H1 (cell line): ENCODE results near the gene CHN2. TPM values are rescaled to one million over a fixed set of nuclear protein-coding genes. Genes with fewer than 3 reads are reported as not detected.

Experiments used
- CTCF ChIA-PET: fragments of 300-600 bp; sonication (Branson Sonifier 250); formaldehyde crosslinking; loops from one replicate; lab custom pipeline; 2021; ENCODE audit not compliant: partially characterized antibody; lab: Charles Lee
- POLR2A ChIA-PET: fragments of 300-600 bp; sonication (Branson Sonifier 250); formaldehyde crosslinking; loops from one replicate; lab custom pipeline; 2021; ENCODE audit warnings: inconsistent platforms; ENCODE audit not compliant: partially characterized antibody; lab: Charles Lee
- DNase-seq, 2 experiments: peaks; one replicate each; pipeline versions ENCODE4 v3.0.0 to v3.0.0-alpha.2; 2010 to 2022; ENCODE audit warnings: low spot score in 2 of 2, low read depth in 1 of 2, mixed read lengths in 1 of 2
- FAIRE-seq: peaks from 2 replicates; lab custom pipeline; 2011; peaks lifted over from hg19 to GRCh38; lab: Jason Lieb, UNC
- H2AFZ ChIP-seq: 2 replicates; pipeline ENCODE4 v1.8.1; 2012; ENCODE audit warnings: low read length, inconsistent platforms
- H2AK5ac ChIP-seq: 2 replicates; pipeline ENCODE4 v1.6.1; 2013; ENCODE audit warnings: low read depth, low read length
- H2BK120ac ChIP-seq: replicated peaks from 2 replicates; pipeline ENCODE3; 2013; ENCODE audit warnings: low read depth, low read length, inconsistent platforms
- H2BK12ac ChIP-seq: 2 replicates; pipeline ENCODE4 v1.6.1; 2013; ENCODE audit warnings: low read depth, low read length
- H2BK15ac ChIP-seq: 2 replicates; pipeline ENCODE4 v1.6.1; 2013; ENCODE audit warnings: low read length
- H2BK20ac ChIP-seq: 2 replicates; pipeline ENCODE4 v1.6.1; 2013; ENCODE audit warnings: low read length
- H2BK5ac ChIP-seq: 2 replicates; pipeline ENCODE4 v1.6.1; 2013; ENCODE audit warnings: low read depth, low read length
- H3K14ac ChIP-seq: 2 replicates; pipeline ENCODE4 v1.6.1; 2013; ENCODE audit warnings: inconsistent platforms; ENCODE audit not compliant: insufficient read length
- H3K18ac ChIP-seq: 2 replicates; pipeline ENCODE4 v1.6.1; 2013; ENCODE audit warnings: low read length; ENCODE audit errors: extremely low read depth
- H3K23ac ChIP-seq: 2 replicates; pipeline ENCODE4 v1.6.1; 2013; ENCODE audit warnings: inconsistent platforms; ENCODE audit not compliant: insufficient read length
- H3K23me2 ChIP-seq: 2 replicates; pipeline ENCODE4 v1.6.1; 2013; ENCODE audit warnings: low read depth, low read length
- H3K27ac ChIP-seq: 2 replicates; pipeline ENCODE4 v1.6.1; 2011; ENCODE audit warnings: low read depth, low read length, inconsistent platforms
- H3K27me3 ChIP-seq, 4 experiments: replicated peaks in 1 of 4; 1 replicate in 1 of 4; 2 replicates in 3 of 4; pipeline versions ENCODE4 v1.6.1 to v1.8.1; 2011 to 2013; ENCODE audit warnings: low read length in 3 of 4, mild to moderate bottlenecking in 3 of 4, inconsistent platforms in 2 of 4, mixed read lengths in 2 of 4, moderate library complexity in 1 of 4; ENCODE audit not compliant: control insufficient read depth in 3 of 4, insufficient read depth in 3 of 4; ENCODE audit errors: extremely low read depth in 1 of 4
- H3K36me3 ChIP-seq, 4 experiments: 2 replicates each; pipeline versions ENCODE4 v1.6.1 to v1.8.1; 2011 to 2013; ENCODE audit warnings: mild to moderate bottlenecking in 4 of 4, low read length in 3 of 4, moderate library complexity in 2 of 4, control low read depth in 1 of 4, inconsistent platforms in 1 of 4; ENCODE audit not compliant: insufficient read depth in 4 of 4, control insufficient read depth in 2 of 4
- H3K4ac ChIP-seq: replicated peaks from 2 replicates; pipeline ENCODE3; 2013; ENCODE audit warnings: low read length, low read depth, mixed read lengths, inconsistent platforms; ENCODE audit not compliant: insufficient read length
- H3K4me1 ChIP-seq, 4 experiments: replicated peaks in 1 of 4; 1 replicate in 1 of 4; 2 replicates in 3 of 4; pipeline versions ENCODE4 v1.6.1 to v1.8.1; 2011 to 2013; ENCODE audit warnings: low read length in 3 of 4, inconsistent platforms in 2 of 4, mixed read lengths in 1 of 4; ENCODE audit not compliant: insufficient read depth in 4 of 4, control insufficient read depth in 3 of 4
- H3K4me2 ChIP-seq, 2 experiments: 2 replicates each; pipeline versions ENCODE4 v1.6.1 to v1.8.1; 2011 to 2013; ENCODE audit warnings: low read depth in 2 of 2, low read length in 2 of 2, control low read depth in 1 of 2, inconsistent platforms in 1 of 2, mild to moderate bottlenecking in 1 of 2; ENCODE audit not compliant: insufficient read depth in 1 of 2
- H3K4me3 ChIP-seq, 4 experiments: fragments of 200-600, 300-600 bp in 1 of 4; sonication (generic), shearing (Covaris generic), sonication (Bioruptor Twin) in 1 of 4; 2 replicates each; pipeline versions ENCODE4 v1.5.1 to v1.8.1; 2011 to 2016; ENCODE audit warnings: low read length in 4 of 4, low read depth in 3 of 4, control low read depth in 2 of 4, inconsistent platforms in 2 of 4, mild to moderate bottlenecking in 2 of 4, mixed read lengths in 1 of 4, moderate library complexity in 1 of 4; ENCODE audit not compliant: insufficient read depth in 2 of 4; ENCODE audit errors: extremely low read depth in 1 of 4
- H3K56ac ChIP-seq: replicated peaks from 2 replicates; pipeline ENCODE3; 2013; ENCODE audit warnings: low read depth, mild to moderate bottlenecking, mixed read lengths, low read length, inconsistent platforms; ENCODE audit not compliant: insufficient read length
- H3K79me1 ChIP-seq: 2 replicates; pipeline ENCODE4 v1.6.1; 2013; ENCODE audit warnings: low read depth, low read length, control low read depth
- H3K79me2 ChIP-seq, 2 experiments: 2 replicates each; pipeline versions ENCODE4 v1.6.1 to v1.8.1; 2012 to 2013; ENCODE audit warnings: low read length in 2 of 2, mild to moderate bottlenecking in 2 of 2, inconsistent platforms in 1 of 2; ENCODE audit not compliant: insufficient read depth in 2 of 2, control insufficient read depth in 1 of 2
- H3K9ac ChIP-seq, 4 experiments: replicated peaks in 1 of 4; 1 replicate in 1 of 4; 2 replicates in 3 of 4; pipeline versions ENCODE4 v1.6.1 to v1.8.1; 2011 to 2013; ENCODE audit warnings: low read depth in 3 of 4, low read length in 3 of 4, control low read depth in 2 of 4, mild to moderate bottlenecking in 2 of 4, moderate library complexity in 2 of 4, inconsistent platforms in 1 of 4; ENCODE audit errors: extremely low read depth in 1 of 4
- H3K9me3 ChIP-seq, 2 experiments: 2 replicates each; pipeline versions ENCODE4 v1.6.1 to v1.8.1; 2012 to 2013; ENCODE audit warnings: mild to moderate bottlenecking in 2 of 2, moderate library complexity in 2 of 2, control low read depth in 1 of 2, inconsistent platforms in 1 of 2, low read depth in 1 of 2, low read length in 1 of 2, mixed read lengths in 1 of 2; ENCODE audit not compliant: insufficient read depth in 2 of 2
- H4K20me1 ChIP-seq, 2 experiments: replicated peaks in 1 of 2; 2 replicates each; pipeline versions ENCODE3 to v1.8.1; 2011 to 2013; ENCODE audit warnings: inconsistent platforms in 2 of 2, low read length in 2 of 2, mild to moderate bottlenecking in 1 of 2; ENCODE audit not compliant: insufficient read depth in 2 of 2, control insufficient read depth in 1 of 2
- H4K5ac ChIP-seq: 2 replicates; pipeline ENCODE4 v1.6.1; 2013; ENCODE audit warnings: low read length, low read depth, mixed read lengths, inconsistent platforms; ENCODE audit not compliant: insufficient read length
- H4K8ac ChIP-seq: 2 replicates; pipeline ENCODE4 v1.8.0; 2013; ENCODE audit warnings: mild to moderate bottlenecking, moderate library complexity, low read length, inconsistent platforms; ENCODE audit not compliant: insufficient read depth; ENCODE audit errors: extremely low read depth
- H4K91ac ChIP-seq: replicated peaks from 2 replicates; pipeline ENCODE3; 2013; ENCODE audit warnings: low read length, mixed read lengths, inconsistent platforms; ENCODE audit not compliant: insufficient read length
- ASH2L ChIP-seq: fragments of 200-600, 300-600 bp; sonication (generic); IDR thresholded peaks from one replicate; pipeline ENCODE4 v1.7.1; 2017; ENCODE audit warnings: low read length
- CBX5 ChIP-seq: fragments of 300-800, 300-1000 bp; sonication (generic); IDR thresholded peaks from 2 replicates; pipeline ENCODE4 v1.7.1; 2016; ENCODE audit warnings: antibody characterized with exemption, low read length, low read depth
- CBX8 ChIP-seq: fragments of 300-800, 300-1000 bp; sonication (generic); IDR thresholded peaks from 2 replicates; pipeline ENCODE4 v1.7.1; 2016; ENCODE audit warnings: low read depth, low read length, borderline replicate concordance
- CEBPB ChIP-seq: IDR thresholded peaks from 2 replicates; pipeline ENCODE4 v1.6.1; 2012; ENCODE audit warnings: low read depth, low read length
- JUND ChIP-seq: IDR thresholded peaks from 2 replicates; pipeline ENCODE4 v1.6.1; 2011; ENCODE audit warnings: mild to moderate bottlenecking, improper control_type of control experiment, low read length
- PHF8 ChIP-seq: fragments of 200-600 bp; sonication (generic); conservative IDR thresholded peaks from 2 replicates; pipeline ENCODE4 v1.7.1; 2012; ENCODE audit warnings: low read depth, mild to moderate bottlenecking, inconsistent platforms, low read length, moderate library complexity
- SAP30 ChIP-seq: fragments of 300-600 bp; sonication (generic); IDR thresholded peaks from 2 replicates; pipeline ENCODE4 v1.7.1; 2012; ENCODE audit warnings: low read length, moderate library complexity, mild to moderate bottlenecking, inconsistent platforms; ENCODE audit not compliant: insufficient read depth, insufficient replicate concordance
- SIRT6 ChIP-seq: IDR thresholded peaks from one replicate; pipeline ENCODE4 v1.7.1; 2012; ENCODE audit warnings: low read length, inconsistent platforms
- SIX5 ChIP-seq: IDR thresholded peaks from 2 replicates; pipeline ENCODE4 v1.6.1; 2011; ENCODE audit warnings: mild to moderate bottlenecking, low read depth, low read length
- TEAD4 ChIP-seq: IDR thresholded peaks from 2 replicates; pipeline ENCODE4 v1.6.1; 2012; ENCODE audit warnings: low read depth, low read length, inconsistent platforms, mixed read lengths
- YY1 ChIP-seq: IDR thresholded peaks from 2 replicates; pipeline ENCODE4 v1.6.1; 2011; ENCODE audit warnings: low read depth, mild to moderate bottlenecking, low read length
- WGBS, 2 experiments: shearing (Covaris generic) in 1 of 2; methylation state at CpG; one replicate each; pipeline versions ENCODE4 v1.1.6 to v1.1.7; 2013 to 2015; ENCODE audit warnings: low lambda C conversion rate in 2 of 2, mixed read lengths in 2 of 2, inconsistent platforms in 1 of 2, low coverage in 1 of 2, missing lambda C conversion rate in 1 of 2; ENCODE audit not compliant: insufficient replicate concordance in 2 of 2, insufficient coverage in 1 of 2, insufficient read length in 1 of 2; ENCODE audit errors: extremely low coverage in 1 of 2, missing lambda C conversion rate in 1 of 2; 5-methylcytosine and 5-hydroxymethylcytosine counted together
- polyA plus RNA-seq, 7 experiments: library from polyadenylated mRNA; depleted of rRNA in 3 of 7; stranded (reverse) in 5 of 7; unstranded in 2 of 7; fragments of >200 nt in 5 of 7; fragments of 200-250 nt in 2 of 7; gene quantifications; 1 replicate in 5 of 7; 2 replicates in 1 of 7; 4 replicates in 1 of 7; pipeline versions ENCODE4 v1.2.1 to v1.2.3, GENCODE V29; 2011 to 2013; ENCODE audit warnings: missing spikeins in 2 of 7, mixed read lengths in 2 of 7
- total RNA-seq: library from RNA; stranded (reverse); fragmentation: NEBNext Ultra II Directional; extraction: Animal tissue kit (Norgen Biotek cat#: 25700); gene quantifications from 2 replicates; pipeline ENCODE4 v1.2.1, GENCODE V29; 2021
- TF ChIP-seq, protein P1 (sequence below): IDR thresholded peaks from 2 replicates; pipeline ENCODE4 v1.6.1; 2012; ENCODE audit warnings: low read length, inconsistent platforms
- TF ChIP-seq, protein P2 (sequence below): IDR thresholded peaks from 2 replicates; pipeline ENCODE4 v1.6.1; 2012; ENCODE audit warnings: inconsistent platforms

The CHN2 gene
- total and polyA plus RNA-seq, 2 of the 8 experiments (the other 6 are each of a cell fraction or from before 2014, with no cell fraction given) = 2.9 to 4.8 TPM

DNA sequence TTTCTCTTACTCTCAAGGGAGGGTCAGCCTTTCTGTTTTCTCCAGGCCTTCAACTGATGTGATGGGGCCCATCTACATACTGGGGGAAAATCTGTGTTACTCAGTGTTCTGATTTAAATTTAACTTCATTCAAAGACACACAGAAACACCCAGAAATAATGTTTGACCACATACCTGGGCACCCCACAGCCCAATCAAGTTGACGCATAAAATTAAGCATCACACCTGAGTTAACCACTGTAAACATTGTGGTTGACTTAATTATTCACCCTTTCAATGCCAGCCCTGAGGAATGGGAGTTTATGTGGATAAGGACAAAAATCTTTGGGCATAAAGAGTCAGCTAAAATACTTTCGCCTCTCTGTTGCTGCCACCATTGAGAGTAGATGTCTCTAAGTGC is 10.0 kb upstream of the CHN2 start:
- Histone ChIP-seq H3K4me1 (peaks cover 0 to 3% (median 2%) of the 10 kb centered on the region in 4 experiments; a peak in 3 of 7 replicates), H3K4ac (no peak overlapping the region), H2AFZ (no peak overlapping the region), H2BK20ac (no peak overlapping the region), H3K23me2 (no peaks in the 10 kb centered on the region), H4K20me1 (no peaks in the 10 kb centered on the region), H4K91ac (no peak overlapping the region), H3K4me3 (no peak overlapping the region), H4K5ac (no peak overlapping the region), H3K27ac (no peak overlapping the region), H3K79me1 (no peaks in the 10 kb centered on the region), H4K8ac (no peak overlapping the region), H3K4me2 (no peak overlapping the region), H3K9ac (no peak overlapping the region), H2AK5ac (no peak overlapping the region), H3K36me3 (no peaks in the 10 kb centered on the region), H2BK15ac (no peak overlapping the region), H3K56ac (no peak overlapping the region), H3K23ac (no peak overlapping the region), H2BK120ac (no peak overlapping the region), H3K27me3 (no peaks in the 10 kb centered on the region), H3K14ac (no peak overlapping the region), H2BK5ac (no peak overlapping the region), H3K18ac (no peak overlapping the region), H2BK12ac (no peak overlapping the region), H3K79me2 (no peaks in the 10 kb centered on the region), H3K9me3 (no peaks in the 10 kb centered on the region)
- FAIRE-seq (no peak), DNase-seq (no peak)
- WGBS, 2 experiments = 88% methylated on average over 2 of the region's 2 CpGs; no CpG with 5 or more reads in 1 of the 2 experiments
- ChIA-PET CTCF (interaction anchor here (0.6 to 1.6 kb wide), 4 partner anchors 55 to 272 kb away, joined by 3 to 4 read pairs (median 3); no protein-coding TSS in a partner anchor), POLR2A (interaction anchor here (0.5 kb wide), 1 partner anchor 73 kb away, joined by 3 read pairs; no protein-coding TSS in a partner anchor)
- TF ChIP-seq JUND = no peak
- TF ChIP-seq CBX5 = no peak
- no peak for TF ChIP-seq CEBPB
- TF ChIP-seq SAP30 = no peak
- TF ChIP-seq SIX5 = no peak
- TF ChIP-seq PHF8 = no peak
- TF ChIP-seq YY1 = no peak
- no peak for TF ChIP-seq ASH2L
- TF ChIP-seq, protein P1, sequence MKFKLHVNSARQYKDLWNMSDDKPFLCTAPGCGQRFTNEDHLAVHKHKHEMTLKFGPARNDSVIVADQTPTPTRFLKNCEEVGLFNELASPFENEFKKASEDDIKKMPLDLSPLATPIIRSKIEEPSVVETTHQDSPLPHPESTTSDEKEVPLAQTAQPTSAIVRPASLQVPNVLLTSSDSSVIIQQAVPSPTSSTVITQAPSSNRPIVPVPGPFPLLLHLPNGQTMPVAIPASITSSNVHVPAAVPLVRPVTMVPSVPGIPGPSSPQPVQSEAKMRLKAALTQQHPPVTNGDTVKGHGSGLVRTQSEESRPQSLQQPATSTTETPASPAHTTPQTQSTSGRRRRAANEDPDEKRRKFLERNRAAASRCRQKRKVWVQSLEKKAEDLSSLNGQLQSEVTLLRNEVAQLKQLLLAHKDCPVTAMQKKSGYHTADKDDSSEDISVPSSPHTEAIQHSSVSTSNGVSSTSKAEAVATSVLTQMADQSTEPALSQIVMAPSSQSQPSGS = no peak
- no peak for TF ChIP-seq SIRT6
- no peak for TF ChIP-seq TEAD4
- TF ChIP-seq CBX8 = no peak
- TF ChIP-seq, protein P2, sequence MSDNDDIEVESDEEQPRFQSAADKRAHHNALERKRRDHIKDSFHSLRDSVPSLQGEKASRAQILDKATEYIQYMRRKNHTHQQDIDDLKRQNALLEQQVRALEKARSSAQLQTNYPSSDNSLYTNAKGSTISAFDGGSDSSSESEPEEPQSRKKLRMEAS = no peak
